Progenitor cell of endocrine pancreas (in vitro differentiated cells): ENCODE results near the gene TRPC1. TPM values are rescaled to one million over a fixed set of nuclear protein-coding genes. Genes with fewer than 3 reads are reported as not detected.

Source experiments
- DNase-seq: peaks from one replicate; pipeline ENCODE4 v3.0.0; 2021; ENCODE audit warnings: low spot score; ENCODE audit not compliant: unreplicated experiment
- H3K27ac Mint-ChIP-seq: 2 replicates; pipeline ENCODE4 v1.8.0; 2021; ENCODE audit warnings: mild to moderate bottlenecking, moderate library complexity, mixed read lengths
- H3K27me3 Mint-ChIP-seq: 2 replicates; pipeline ENCODE4 v1.8.0; 2021; ENCODE audit warnings: mixed read lengths
- H3K36me3 Mint-ChIP-seq: 2 replicates; pipeline ENCODE4 v1.8.0; 2022; ENCODE audit warnings: mixed read lengths; ENCODE audit not compliant: insufficient read depth
- H3K4me1 Mint-ChIP-seq: 2 replicates; pipeline ENCODE4 v1.8.0; 2021; ENCODE audit warnings: low read depth, mixed read lengths
- H3K4me3 Mint-ChIP-seq: 2 replicates; pipeline ENCODE4 v1.8.0; 2021; ENCODE audit warnings: low read depth, mild to moderate bottlenecking, moderate library complexity, mixed read lengths
- H3K9me3 Mint-ChIP-seq: 2 replicates; pipeline ENCODE4 v1.8.0; 2021; ENCODE audit warnings: low read depth, mixed read lengths
- total RNA-seq: library from RNA; stranded (reverse); gene quantifications from 2 replicates; pipeline ENCODE4 v1.2.1, GENCODE V29; 2021
- TF ChIP-seq, protein P1 (sequence below): fragments of 200-600 bp; sonication (generic); IDR thresholded peaks from one replicate; pipeline ENCODE4 v1.5.0; 2021; ENCODE audit warnings: antibody characterized with exemption, mild to moderate bottlenecking; ENCODE audit not compliant: unreplicated experiment

Gene TRPC1
- total RNA-seq, 1 donor from 2014 or later = 16.5 TPM

DNA sequence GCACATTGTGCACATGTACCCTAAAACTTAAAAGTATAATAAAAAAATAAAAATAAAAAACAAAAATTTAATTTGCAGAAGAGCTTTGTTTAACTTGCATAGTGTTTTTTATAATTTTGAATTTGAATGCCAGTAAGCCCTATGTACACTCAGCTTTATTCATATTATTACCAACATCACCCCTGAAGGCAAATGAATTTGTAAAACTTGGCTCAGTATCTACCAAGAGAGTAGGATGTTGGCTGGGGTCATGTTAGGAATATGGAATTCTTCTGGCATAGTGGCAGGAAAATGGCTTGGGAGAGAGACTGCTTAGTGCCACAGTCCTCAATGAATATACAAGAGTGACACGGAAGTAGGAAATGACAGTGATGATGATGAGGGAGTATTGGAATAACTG is 30.7 kb downstream of the TRPC1 start:
- TF ChIP-seq, protein P1, sequence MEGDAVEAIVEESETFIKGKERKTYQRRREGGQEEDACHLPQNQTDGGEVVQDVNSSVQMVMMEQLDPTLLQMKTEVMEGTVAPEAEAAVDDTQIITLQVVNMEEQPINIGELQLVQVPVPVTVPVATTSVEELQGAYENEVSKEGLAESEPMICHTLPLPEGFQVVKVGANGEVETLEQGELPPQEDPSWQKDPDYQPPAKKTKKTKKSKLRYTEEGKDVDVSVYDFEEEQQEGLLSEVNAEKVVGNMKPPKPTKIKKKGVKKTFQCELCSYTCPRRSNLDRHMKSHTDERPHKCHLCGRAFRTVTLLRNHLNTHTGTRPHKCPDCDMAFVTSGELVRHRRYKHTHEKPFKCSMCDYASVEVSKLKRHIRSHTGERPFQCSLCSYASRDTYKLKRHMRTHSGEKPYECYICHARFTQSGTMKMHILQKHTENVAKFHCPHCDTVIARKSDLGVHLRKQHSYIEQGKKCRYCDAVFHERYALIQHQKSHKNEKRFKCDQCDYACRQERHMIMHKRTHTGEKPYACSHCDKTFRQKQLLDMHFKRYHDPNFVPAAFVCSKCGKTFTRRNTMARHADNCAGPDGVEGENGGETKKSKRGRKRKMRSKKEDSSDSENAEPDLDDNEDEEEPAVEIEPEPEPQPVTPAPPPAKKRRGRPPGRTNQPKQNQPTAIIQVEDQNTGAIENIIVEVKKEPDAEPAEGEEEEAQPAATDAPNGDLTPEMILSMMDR = no peak
- H3K27ac Mint-ChIP-seq = no peak overlapping the region
- DNase-seq = no peak
- H3K9me3 Mint-ChIP-seq = peaks cover 11% of the 10 kb centered on the region
- H3K4me1 Mint-ChIP-seq = no peaks in the 10 kb centered on the region
- H3K4me3 Mint-ChIP-seq = no peak overlapping the region
- peaks cover 23% of the 10 kb centered on the region for H3K36me3 Mint-ChIP-seq
- no peaks in the 10 kb centered on the region for H3K27me3 Mint-ChIP-seq

DNA sequence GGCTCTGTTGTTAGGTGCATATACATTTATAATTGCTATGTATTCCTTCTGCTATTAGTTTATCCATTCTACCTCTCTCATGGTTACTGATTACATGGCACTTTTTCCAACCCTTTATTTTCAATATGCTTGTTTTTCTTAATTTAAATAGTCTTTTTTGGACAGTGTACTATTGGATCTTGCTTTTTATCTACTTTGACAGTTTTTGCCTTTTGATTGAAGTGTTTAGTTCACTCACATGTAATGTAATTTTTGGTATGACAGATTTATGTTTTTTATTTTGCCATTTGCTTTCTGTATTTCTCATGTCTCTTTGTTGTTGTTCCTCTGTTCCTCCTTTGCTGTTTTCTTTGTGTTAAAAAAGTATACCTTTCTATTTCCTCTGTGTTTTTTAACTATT is 44.5 kb downstream of the TRPC1 start:
- H3K27ac Mint-ChIP-seq = no peak overlapping the region
- TF ChIP-seq, protein P1 = no peak
- H3K4me1 Mint-ChIP-seq = peaks cover 4% of the 10 kb centered on the region
- H3K36me3 Mint-ChIP-seq = peaks cover 40% of the 10 kb centered on the region
- no peak for DNase-seq
- no peaks in the 10 kb centered on the region for H3K27me3 Mint-ChIP-seq
- no peak overlapping the region for H3K4me3 Mint-ChIP-seq
- peaks cover 15% of the 10 kb centered on the region for H3K9me3 Mint-ChIP-seq

DNA sequence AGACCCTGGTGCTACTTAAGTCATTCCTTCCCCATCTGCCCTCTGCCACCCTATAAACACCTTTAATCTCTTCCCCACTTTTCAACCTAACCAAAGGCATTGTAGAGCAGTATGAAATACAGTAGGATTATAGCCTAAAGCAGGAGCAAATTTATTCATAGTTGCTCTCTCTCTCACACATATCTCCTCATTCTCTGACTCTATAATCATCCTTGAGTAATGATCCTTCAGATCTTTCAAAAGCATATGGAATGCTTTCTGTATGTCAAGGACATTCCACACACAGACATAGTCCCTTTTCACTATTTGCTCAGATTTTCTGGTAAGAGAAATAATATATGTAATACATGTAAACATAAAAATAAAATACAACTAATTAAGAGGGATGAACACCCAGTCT is 54.1 kb downstream of the TRPC1 start:
- H3K27me3 Mint-ChIP-seq = no peaks in the 10 kb centered on the region
- no peaks in the 10 kb centered on the region for H3K9me3 Mint-ChIP-seq
- DNase-seq = no peak
- H3K27ac Mint-ChIP-seq = no peak overlapping the region
- no peaks in the 10 kb centered on the region for H3K4me1 Mint-ChIP-seq
- no peak overlapping the region for H3K4me3 Mint-ChIP-seq
- TF ChIP-seq, protein P1 = no peak
- H3K36me3 Mint-ChIP-seq = no peaks in the 10 kb centered on the region

DNA sequence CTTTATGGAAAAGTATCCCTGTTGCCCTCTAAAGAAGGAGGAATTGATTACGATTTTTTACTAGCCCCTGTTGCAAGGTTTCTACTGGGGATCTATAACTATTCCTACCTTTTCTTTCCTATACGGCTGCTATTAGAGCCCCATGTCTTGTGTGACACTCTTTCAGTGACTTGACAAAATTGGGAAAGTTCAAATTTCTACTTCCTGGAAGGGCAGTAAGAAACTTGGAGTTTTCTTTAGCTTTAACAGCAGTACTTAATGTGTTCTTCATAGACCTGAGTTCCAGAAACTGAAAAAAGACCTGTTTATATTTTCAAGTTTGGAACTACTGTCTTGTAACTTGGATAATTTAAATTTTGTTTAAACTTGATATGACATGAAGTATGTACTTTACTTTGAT is 54.7 kb downstream of the TRPC1 start:
- no peaks in the 10 kb centered on the region for H3K27me3 Mint-ChIP-seq
- H3K27ac Mint-ChIP-seq = no peak overlapping the region
- no peaks in the 10 kb centered on the region for H3K4me1 Mint-ChIP-seq
- DNase-seq = no peak
- H3K36me3 Mint-ChIP-seq = no peaks in the 10 kb centered on the region
- H3K4me3 Mint-ChIP-seq = no peak overlapping the region
- H3K9me3 Mint-ChIP-seq = no peaks in the 10 kb centered on the region
- TF ChIP-seq, protein P1 = no peak

DNA sequence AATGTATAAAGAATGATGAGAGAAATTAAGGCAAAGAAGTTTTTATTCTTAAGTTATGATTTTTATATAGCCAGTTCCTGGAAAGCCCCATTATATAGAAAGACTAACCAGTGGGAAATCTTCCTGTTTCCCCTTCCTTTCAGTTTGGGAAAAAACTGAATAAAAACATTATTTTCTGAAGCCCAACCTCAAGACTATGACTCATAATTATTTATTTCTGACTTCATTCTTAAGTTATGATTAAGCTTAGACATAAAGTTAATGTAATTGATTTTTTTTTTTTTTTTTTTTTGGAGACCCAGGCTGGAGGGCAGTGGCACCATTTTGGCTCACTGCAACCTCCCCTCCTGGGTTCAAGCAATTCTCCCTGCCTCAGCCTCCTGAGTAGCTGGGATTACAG is 55.8 kb downstream of the TRPC1 start:
- Mint-ChIP-seq H3K36me3 (peaks cover under 1% of the 10 kb centered on the region), H3K4me1 (no peaks in the 10 kb centered on the region), H3K27ac (no peak overlapping the region), H3K4me3 (no peak overlapping the region), H3K27me3 (no peaks in the 10 kb centered on the region), H3K9me3 (no peaks in the 10 kb centered on the region)
- TF ChIP-seq, protein P1 = no peak
- DNase-seq = no peak

DNA sequence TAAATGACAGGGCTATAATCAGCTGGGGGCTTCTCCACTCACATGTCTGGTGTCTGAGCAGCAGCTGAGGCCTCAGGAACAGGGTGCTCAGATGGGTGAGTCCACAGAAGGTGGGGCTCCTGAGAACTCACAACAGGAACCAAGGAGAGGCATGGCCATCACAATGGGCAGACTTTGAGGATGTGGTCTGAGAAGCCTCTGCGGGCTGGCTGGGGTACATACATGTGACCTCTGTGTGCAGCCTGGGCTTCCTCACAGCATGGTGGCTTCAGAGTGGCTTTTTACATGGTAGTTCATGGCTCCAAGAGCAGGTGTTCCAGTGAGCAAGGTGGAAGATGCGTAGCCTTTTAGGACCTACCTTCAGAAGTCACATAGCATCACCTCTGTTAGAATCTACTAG is 58.8 kb downstream of the TRPC1 start:
- no peak overlapping the region for H3K27ac Mint-ChIP-seq
- TF ChIP-seq, protein P1 = no peak
- no peaks in the 10 kb centered on the region for H3K27me3 Mint-ChIP-seq
- H3K9me3 Mint-ChIP-seq = no peaks in the 10 kb centered on the region
- no peak overlapping the region for H3K4me3 Mint-ChIP-seq
- DNase-seq = no peak
- H3K4me1 Mint-ChIP-seq = peaks cover 1% of the 10 kb centered on the region
- H3K36me3 Mint-ChIP-seq = peaks cover 5% of the 10 kb centered on the region
